Jurkat, Clone E6-1 (cell line): ENCODE data around the gene PACSIN2.

Experiments used
- DNase-seq: peaks from one replicate; pipeline ENCODE4 v3.0.0-alpha.2; 2011; ENCODE audit warnings: low read depth, low spot score
- H3K4me3 ChIP-seq: 2 replicates; pipeline ENCODE4 v1.5.1; 2011; ENCODE audit warnings: mild to moderate bottlenecking, low read length, control low read depth, moderate library complexity

PACSIN2 gene

DNA sequence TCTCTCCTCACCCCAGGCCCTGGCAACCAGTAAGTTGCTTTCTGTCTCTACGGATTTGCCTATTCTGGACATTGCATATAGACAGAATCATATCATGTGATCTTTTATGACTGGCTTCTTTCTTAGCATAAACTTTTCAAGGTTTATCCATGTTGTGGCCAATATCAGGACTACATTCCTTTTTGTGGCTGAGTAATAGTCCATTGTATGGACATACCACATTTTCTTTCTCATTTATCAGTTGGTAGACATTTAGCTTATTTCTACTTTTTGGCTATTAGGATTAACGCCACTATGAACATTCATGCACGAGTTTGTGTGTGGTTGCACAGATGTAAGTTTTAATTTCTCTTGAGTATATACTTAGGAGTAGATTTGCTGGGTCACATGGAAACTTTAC is 193.6 kb downstream of the PACSIN2 start:
- no peak for DNase-seq

GRCh38 chr22:42820045-42820763 is 194.7 kb downstream of the PACSIN2 start:
- DNase-seq: no peak
- no peak overlapping the region for H3K4me3 ChIP-seq

More for the DNA sequence above, 193.6 kb downstream of the PACSIN2 start:
- H3K4me3 ChIP-seq: no peak overlapping the region
